Fibroblast of lung (primary cell): ENCODE results near the gene KMT2B. TPM values are rescaled to one million over a fixed set of nuclear protein-coding genes. Genes with fewer than 3 reads are reported as not detected.

Experiments used
- DNase-seq, 2 donors: peaks; one replicate each; pipeline versions ENCODE4 v3.0.0 to v3.0.0-alpha.2; 2010; ENCODE audit warnings: low read depth in 2 of 2
- H2AFZ ChIP-seq: 2 replicates; pipeline ENCODE4 v1.5.1; 2012; ENCODE audit warnings: low read length, control low read depth, inconsistent platforms
- H3K27ac ChIP-seq: 2 replicates; pipeline ENCODE4 v1.5.1; 2011; ENCODE audit warnings: low read length, control low read depth; ENCODE audit not compliant: insufficient read depth
- H3K27me3 ChIP-seq: 2 replicates; pipeline ENCODE4 v1.5.1; 2011; ENCODE audit warnings: mild to moderate bottlenecking, low read length; ENCODE audit not compliant: control insufficient read depth, insufficient read depth
- H3K36me3 ChIP-seq: 2 replicates; pipeline ENCODE4 v1.5.1; 2011; ENCODE audit warnings: low read length; ENCODE audit not compliant: control insufficient read depth, insufficient read depth
- H3K4me1 ChIP-seq: 2 replicates; pipeline ENCODE4 v1.5.1; 2011; ENCODE audit warnings: low read length; ENCODE audit not compliant: control insufficient read depth, insufficient read depth; ENCODE audit errors: extremely low read depth
- H3K4me2 ChIP-seq: 2 replicates; pipeline ENCODE4 v1.5.1; 2011; ENCODE audit warnings: low read length, control low read depth; ENCODE audit not compliant: insufficient read depth; ENCODE audit errors: extremely low read depth
- H3K4me3 ChIP-seq, 4 experiments: fragments of 200-600 bp in 1 of 4; sonication (generic) in 1 of 4; replicated peaks in 1 of 4; 2 replicates each; pipeline ENCODE4 v1.5.1; 2011 to 2016; ENCODE audit warnings: low read length in 4 of 4, low read depth in 3 of 4, mild to moderate bottlenecking in 3 of 4, control low read depth in 2 of 4, inconsistent platforms in 1 of 4, mixed read lengths in 1 of 4; ENCODE audit not compliant: insufficient read depth in 1 of 4; ENCODE audit errors: control extremely low read depth in 1 of 4
- H3K79me2 ChIP-seq: 2 replicates; pipeline ENCODE4 v1.5.1; 2012; ENCODE audit warnings: mild to moderate bottlenecking, low read length, inconsistent platforms; ENCODE audit not compliant: control insufficient read depth, insufficient read depth
- H3K9ac ChIP-seq: 2 replicates; pipeline ENCODE4 v1.5.1; 2011; ENCODE audit warnings: mild to moderate bottlenecking, low read length, control low read depth; ENCODE audit not compliant: insufficient read depth
- H3K9me3 ChIP-seq: 2 replicates; pipeline ENCODE4 v1.5.1; 2012; ENCODE audit warnings: low read depth, low read length; ENCODE audit not compliant: control insufficient read depth, insufficient read depth
- H4K20me1 ChIP-seq: 2 replicates; pipeline ENCODE4 v1.5.1; 2011; ENCODE audit warnings: low read length; ENCODE audit not compliant: control insufficient read depth, insufficient read depth; ENCODE audit errors: extremely low read depth
- EZH2 ChIP-seq: IDR thresholded peaks from 2 replicates; pipeline ENCODE4 v1.5.1; 2012; ENCODE audit warnings: low read length, control low read depth, mild to moderate bottlenecking; ENCODE audit errors: missing control alignments
- polyA plus RNA-seq, 2 donors: library from polyadenylated mRNA; depleted of rRNA in 1 of 2; stranded (reverse) in 1 of 2; unstranded in 1 of 2; fragments of >200 nt; gene quantifications; 2 replicates each; pipeline ENCODE4 v1.2.1, GENCODE V29; 2011 to 2012; ENCODE audit warnings: missing spikeins in 1 of 2
- total RNA-seq: library from RNA; depleted of rRNA; stranded (reverse); fragments of >200 nt; gene quantifications from 2 replicates; pipeline ENCODE4 v1.2.1, GENCODE V29; 2014
- TF ChIP-seq, protein P1 (sequence below), 2 donors: IDR thresholded peaks in 1 of 2; conservative IDR thresholded peaks in 1 of 2; 1 replicate in 1 of 2; 2 replicates in 1 of 2; pipeline ENCODE4 v1.5.1; 2011 to 2012; ENCODE audit warnings: low read length in 2 of 2, control low read depth in 1 of 2, inconsistent platforms in 1 of 2, low read depth in 1 of 2, mild to moderate bottlenecking in 1 of 2

Gene KMT2B
- total and polyA plus RNA-seq, 2 donors (not counting 1 experiment from before 2014, with no cell fraction given), result 5.4 to 7.4 TPM

DNA sequence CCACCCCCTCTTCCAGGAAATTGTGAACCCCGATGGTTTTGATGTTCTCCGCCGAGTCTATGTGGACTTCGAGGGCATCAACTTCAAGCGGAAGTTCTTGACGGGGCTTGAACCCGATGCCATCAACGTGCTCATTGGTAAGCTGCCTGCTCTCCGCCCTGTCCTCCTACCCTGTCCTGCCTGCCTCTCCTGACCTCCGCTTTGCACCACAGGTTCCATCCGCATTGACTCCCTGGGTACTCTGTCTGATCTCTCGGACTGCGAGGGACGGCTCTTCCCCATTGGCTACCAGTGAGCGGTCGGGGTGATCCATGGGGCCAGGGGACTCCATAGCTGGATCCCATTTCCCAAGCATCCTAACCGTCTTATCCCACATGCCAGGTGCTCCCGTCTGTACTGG is 12.5 kb downstream of the KMT2B start:
- no peak for DNase-seq
- no peaks in the 10 kb centered on the region for H4K20me1 ChIP-seq
- H3K36me3 ChIP-seq, result peaks cover 60% of the 10 kb centered on the region
- no peak overlapping the region for H3K4me2 ChIP-seq
- no peak overlapping the region for H3K4me3 ChIP-seq
- H2AFZ ChIP-seq, result no peak overlapping the region
- no peaks in the 10 kb centered on the region for H3K4me1 ChIP-seq
- no peaks in the 10 kb centered on the region for H3K9me3 ChIP-seq
- H3K79me2 ChIP-seq, result no peaks in the 10 kb centered on the region
- no peak for TF ChIP-seq EZH2
- TF ChIP-seq, protein P1, sequence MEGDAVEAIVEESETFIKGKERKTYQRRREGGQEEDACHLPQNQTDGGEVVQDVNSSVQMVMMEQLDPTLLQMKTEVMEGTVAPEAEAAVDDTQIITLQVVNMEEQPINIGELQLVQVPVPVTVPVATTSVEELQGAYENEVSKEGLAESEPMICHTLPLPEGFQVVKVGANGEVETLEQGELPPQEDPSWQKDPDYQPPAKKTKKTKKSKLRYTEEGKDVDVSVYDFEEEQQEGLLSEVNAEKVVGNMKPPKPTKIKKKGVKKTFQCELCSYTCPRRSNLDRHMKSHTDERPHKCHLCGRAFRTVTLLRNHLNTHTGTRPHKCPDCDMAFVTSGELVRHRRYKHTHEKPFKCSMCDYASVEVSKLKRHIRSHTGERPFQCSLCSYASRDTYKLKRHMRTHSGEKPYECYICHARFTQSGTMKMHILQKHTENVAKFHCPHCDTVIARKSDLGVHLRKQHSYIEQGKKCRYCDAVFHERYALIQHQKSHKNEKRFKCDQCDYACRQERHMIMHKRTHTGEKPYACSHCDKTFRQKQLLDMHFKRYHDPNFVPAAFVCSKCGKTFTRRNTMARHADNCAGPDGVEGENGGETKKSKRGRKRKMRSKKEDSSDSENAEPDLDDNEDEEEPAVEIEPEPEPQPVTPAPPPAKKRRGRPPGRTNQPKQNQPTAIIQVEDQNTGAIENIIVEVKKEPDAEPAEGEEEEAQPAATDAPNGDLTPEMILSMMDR (conservative IDR thresholded peaks at IDR 0.05 in 1 of 2, IDR thresholded peaks at IDR 0.05 in 1 of 2; ENCODE audit: low read depth in 1 of 2, low read length in 2 of 2), result no peak
- H3K27me3 ChIP-seq, result no peaks in the 10 kb centered on the region
- no peak overlapping the region for H3K27ac ChIP-seq
- H3K9ac ChIP-seq, result no peak overlapping the region

DNA sequence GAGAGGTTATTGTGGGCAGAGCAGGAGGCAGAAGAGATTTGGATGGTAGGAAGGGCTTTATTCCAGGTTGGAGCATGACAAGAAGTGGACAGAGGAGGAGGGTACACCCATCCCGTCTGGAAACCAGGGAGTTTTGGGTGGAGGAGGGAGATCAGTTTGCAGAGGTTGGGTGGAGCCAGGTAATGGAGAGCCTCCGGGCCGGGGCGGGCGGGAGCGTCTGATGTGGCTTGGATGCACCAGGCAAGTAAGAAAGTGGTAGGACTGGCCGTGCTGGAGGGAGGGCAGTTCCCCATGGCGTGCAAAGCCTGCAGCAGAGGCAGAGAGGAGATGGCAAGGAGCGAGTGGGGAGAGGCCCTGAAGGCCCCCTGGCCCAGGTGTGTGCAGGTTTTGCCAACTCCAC is 13.6 kb downstream of the KMT2B start:
- Histone ChIP-seq H3K4me2 (no peak overlapping the region), H3K36me3 (peaks cover 51% of the 10 kb centered on the region), H4K20me1 (no peaks in the 10 kb centered on the region), H3K79me2 (no peaks in the 10 kb centered on the region), H3K27ac (no peak overlapping the region), H2AFZ (no peak overlapping the region), H3K9me3 (no peaks in the 10 kb centered on the region), H3K4me3 (no peak overlapping the region), H3K4me1 (no peaks in the 10 kb centered on the region), H3K9ac (no peak overlapping the region), H3K27me3 (no peaks in the 10 kb centered on the region)
- DNase-seq, result no peak
- TF ChIP-seq, protein P1 (conservative IDR thresholded peaks at IDR 0.05 in 1 of 2, IDR thresholded peaks at IDR 0.05 in 1 of 2; ENCODE audit: low read depth in 1 of 2, low read length in 2 of 2), result no peak
- no peak for TF ChIP-seq EZH2

DNA sequence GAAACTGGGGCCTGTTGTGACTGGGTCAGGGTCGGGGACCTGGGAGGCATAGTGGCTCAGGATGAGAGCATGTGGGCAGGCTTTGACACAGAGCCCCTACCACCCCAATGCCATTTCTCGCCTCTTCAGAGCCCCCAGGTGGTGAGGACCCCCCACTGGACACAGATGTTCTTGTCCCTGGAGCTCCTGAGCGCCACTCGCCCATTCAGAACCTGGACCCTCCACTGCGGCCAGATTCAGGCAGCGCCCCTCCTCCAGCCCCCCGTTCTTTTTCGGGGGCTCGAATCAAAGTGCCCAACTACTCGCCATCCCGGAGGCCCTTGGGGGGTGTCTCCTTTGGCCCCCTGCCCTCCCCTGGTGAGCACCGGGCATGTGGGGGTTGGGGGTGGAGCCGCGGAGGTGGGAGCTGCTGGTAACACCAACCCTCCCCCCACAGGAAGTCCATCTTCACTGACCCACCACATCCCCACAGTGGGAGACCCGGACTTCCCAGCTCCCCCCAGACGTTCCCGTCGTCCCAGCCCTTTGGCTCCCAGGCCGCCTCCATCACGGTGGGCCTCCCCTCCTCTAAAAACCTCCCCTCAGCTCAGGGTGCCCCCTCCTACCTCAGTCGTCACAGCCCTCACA is 14.1 kb downstream of the KMT2B start:
- peaks cover 55% of the 10 kb centered on the region for H3K36me3 ChIP-seq
- H3K27me3 ChIP-seq, result no peaks in the 10 kb centered on the region
- H3K9me3 ChIP-seq, result no peaks in the 10 kb centered on the region
- no peak overlapping the region for H3K4me3 ChIP-seq
- H3K79me2 ChIP-seq, result no peaks in the 10 kb centered on the region
- DNase-seq, result no peak
- TF ChIP-seq, protein P1 (conservative IDR thresholded peaks at IDR 0.05 in 1 of 2, IDR thresholded peaks at IDR 0.05 in 1 of 2; ENCODE audit: low read depth in 1 of 2, low read length in 2 of 2), result no peak
- TF ChIP-seq EZH2, result no peak
- no peak overlapping the region for H3K4me2 ChIP-seq
- H2AFZ ChIP-seq, result no peak overlapping the region
- no peaks in the 10 kb centered on the region for H4K20me1 ChIP-seq
- no peak overlapping the region for H3K27ac ChIP-seq
- H3K4me1 ChIP-seq, result no peaks in the 10 kb centered on the region
- H3K9ac ChIP-seq, result no peak overlapping the region
